Measurements from ENCODE around the gene CTTN.

The CTTN gene

GRCh38 chr11:70432580-70432979 is 34.3 kb downstream of the CTTN start:
- WGBS, result 93% methylated on average over 15 of the region's 15 CpGs
- no peak for DNase-seq
- Histone ChIP-seq H3K36me3 (ENCODE audit: control insufficient read depth in 1 of 2, insufficient read depth in 2 of 2, low read depth in 1 of 2, low read length in 2 of 2) (peaks cover 89 to 97% of the 10 kb centered on the region in 2 experiments), H4K91ac (ENCODE audit: low read length) (no peak overlapping the region), H4K8ac (ENCODE audit: low read length) (no peak overlapping the region), H2AFZ (ENCODE audit: low read depth, low read length) (no peak overlapping the region), H3K9me3 (ENCODE audit: control insufficient read depth, low read length) (no peaks in the 10 kb centered on the region), H3K27ac (ENCODE audit: low read length, poor library complexity, severe bottlenecking) (no peak overlapping the region), H2BK12ac (ENCODE audit: low read length in 2 of 2) (no peak overlapping the region), H3K4me2 (ENCODE audit: low read length, poor library complexity, severe bottlenecking) (no peak overlapping the region), H3K9ac (ENCODE audit: low read length) (no peak overlapping the region), H2BK15ac (ENCODE audit: low read depth, poor library complexity, severe bottlenecking) (no peak overlapping the region), H3K23ac (ENCODE audit: low read length in 2 of 2) (no peak overlapping the region), H3K79me1 (replicated peaks; ENCODE audit: low read length, poor library complexity, severe bottlenecking) (peaks cover 47% of the 10 kb centered on the region), H3K4me1 (ENCODE audit: control insufficient read depth, insufficient read depth, low read depth, low read length) (peaks cover 34% of the 10 kb centered on the region), H2BK5ac (ENCODE audit: low read depth, low read length, poor library complexity, severe bottlenecking) (no peak overlapping the region), H3K18ac (ENCODE audit: low read depth in 1 of 2, low read length in 2 of 2) (no peak overlapping the region), H2AK5ac (ENCODE audit: low read length, severe bottlenecking) (no peak overlapping the region), H3K4me3 (ENCODE audit: insufficient read depth in 1 of 2, low read depth in 1 of 2, low read length in 2 of 2) (no peak overlapping the region), H3K14ac (ENCODE audit: low read length in 2 of 2) (no peak overlapping the region), H2BK120ac (ENCODE audit: low read depth, low read length) (no peak overlapping the region), H3K4ac (ENCODE audit: low read depth in 1 of 2, low read length in 2 of 2) (no peak overlapping the region), H3K27me3 (ENCODE audit: control insufficient read depth in 1 of 2, insufficient read depth in 1 of 2, low read length in 2 of 2) (no peaks in the 10 kb centered on the region)

GRCh38 chr11:70433038-70433437 is 34.7 kb downstream of the CTTN start:
- Histone ChIP-seq H3K9ac (ENCODE audit: low read length) (no peak overlapping the region), H3K27me3 (ENCODE audit: control insufficient read depth in 1 of 2, insufficient read depth in 1 of 2, low read length in 2 of 2) (no peaks in the 10 kb centered on the region), H4K91ac (ENCODE audit: low read length) (peak overlapping the region; percentile 41), H3K4me1 (ENCODE audit: control insufficient read depth, insufficient read depth, low read depth, low read length) (peaks cover 38% of the 10 kb centered on the region), H3K9me3 (ENCODE audit: control insufficient read depth, low read length) (no peaks in the 10 kb centered on the region), H3K36me3 (ENCODE audit: control insufficient read depth in 1 of 2, insufficient read depth in 2 of 2, low read depth in 1 of 2, low read length in 2 of 2) (peaks cover 94 to 98% of the 10 kb centered on the region in 2 experiments), H2BK12ac (ENCODE audit: low read length in 2 of 2) (no peak overlapping the region), H2AFZ (ENCODE audit: low read depth, low read length) (no peak overlapping the region), H2BK120ac (ENCODE audit: low read depth, low read length) (no peak overlapping the region), H3K23ac (ENCODE audit: low read length in 2 of 2) (no peak overlapping the region), H2BK15ac (ENCODE audit: low read depth, poor library complexity, severe bottlenecking) (no peak overlapping the region), H3K4me3 (ENCODE audit: insufficient read depth in 1 of 2, low read depth in 1 of 2, low read length in 2 of 2) (no peak overlapping the region), H3K79me1 (replicated peaks; ENCODE audit: low read length, poor library complexity, severe bottlenecking) (peaks cover 48% of the 10 kb centered on the region), H4K8ac (ENCODE audit: low read length) (no peak overlapping the region), H3K14ac (ENCODE audit: low read length in 2 of 2) (no peak overlapping the region), H3K18ac (ENCODE audit: low read depth in 1 of 2, low read length in 2 of 2) (no peak overlapping the region), H3K4ac (ENCODE audit: low read depth in 1 of 2, low read length in 2 of 2) (no peak overlapping the region), H2AK5ac (ENCODE audit: low read length, severe bottlenecking) (no peak overlapping the region), H3K27ac (ENCODE audit: low read length, poor library complexity, severe bottlenecking) (no peak overlapping the region), H2BK5ac (ENCODE audit: low read depth, low read length, poor library complexity, severe bottlenecking) (no peak overlapping the region), H3K4me2 (ENCODE audit: low read length, poor library complexity, severe bottlenecking) (no peak overlapping the region)
- 96% methylated on average over 20 of the region's 20 CpGs for WGBS
- no peak for DNase-seq

GRCh38 chr11:70433526-70433925 is 35.2 kb downstream of the CTTN start:
- Histone ChIP-seq H2AFZ (ENCODE audit: low read depth, low read length) (no peak overlapping the region), H3K18ac (ENCODE audit: low read depth in 1 of 2, low read length in 2 of 2) (no peak overlapping the region), H3K4ac (ENCODE audit: low read depth in 1 of 2, low read length in 2 of 2) (no peak overlapping the region), H4K91ac (ENCODE audit: low read length) (no peak overlapping the region), H3K27me3 (ENCODE audit: control insufficient read depth in 1 of 2, insufficient read depth in 1 of 2, low read length in 2 of 2) (no peaks in the 10 kb centered on the region), H2BK12ac (ENCODE audit: low read length in 2 of 2) (no peak overlapping the region), H3K4me2 (ENCODE audit: low read length, poor library complexity, severe bottlenecking) (no peak overlapping the region), H2BK5ac (ENCODE audit: low read depth, low read length, poor library complexity, severe bottlenecking) (no peak overlapping the region), H3K27ac (ENCODE audit: low read length, poor library complexity, severe bottlenecking) (no peak overlapping the region), H2AK5ac (ENCODE audit: low read length, severe bottlenecking) (no peak overlapping the region), H3K23ac (ENCODE audit: low read length in 2 of 2) (no peak overlapping the region), H3K4me1 (ENCODE audit: control insufficient read depth, insufficient read depth, low read depth, low read length) (peaks cover 38% of the 10 kb centered on the region), H3K14ac (ENCODE audit: low read length in 2 of 2) (no peak overlapping the region), H3K79me1 (replicated peaks; ENCODE audit: low read length, poor library complexity, severe bottlenecking) (peaks cover 50% of the 10 kb centered on the region), H2BK15ac (ENCODE audit: low read depth, poor library complexity, severe bottlenecking) (no peak overlapping the region), H4K8ac (ENCODE audit: low read length) (no peak overlapping the region), H3K9me3 (ENCODE audit: control insufficient read depth, low read length) (no peaks in the 10 kb centered on the region), H3K4me3 (ENCODE audit: insufficient read depth in 1 of 2, low read depth in 1 of 2, low read length in 2 of 2) (no peak overlapping the region), H3K36me3 (ENCODE audit: control insufficient read depth in 1 of 2, insufficient read depth in 2 of 2, low read depth in 1 of 2, low read length in 2 of 2) (peaks cover 97 to 98% of the 10 kb centered on the region in 2 experiments), H2BK120ac (ENCODE audit: low read depth, low read length) (no peak overlapping the region), H3K9ac (ENCODE audit: low read length) (no peak overlapping the region)
- no peak for DNase-seq
- WGBS, result 97% methylated on average over 12 of the region's 13 CpGs

- H3K4me2 ChIP-seq (ENCODE audit: low read length, poor library complexity, severe bottlenecking), result no peak overlapping the region
- H2BK120ac ChIP-seq (ENCODE audit: low read depth, low read length), result no peak overlapping the region
- no peak overlapping the region for H4K91ac ChIP-seq (ENCODE audit: low read length)
- peaks cover 36% of the 10 kb centered on the region for H3K4me1 ChIP-seq (ENCODE audit: control insufficient read depth, insufficient read depth, low read depth, low read length)
- no peak overlapping the region for H3K23ac ChIP-seq (ENCODE audit: low read length in 2 of 2)
- no peaks in the 10 kb centered on the region for H3K9me3 ChIP-seq (ENCODE audit: control insufficient read depth, low read length)
- no peak overlapping the region for H2BK5ac ChIP-seq (ENCODE audit: low read depth, low read length, poor library complexity, severe bottlenecking)
- H4K8ac ChIP-seq (ENCODE audit: low read length), result no peak overlapping the region
- H3K4me3 ChIP-seq (ENCODE audit: insufficient read depth in 1 of 2, low read depth in 1 of 2, low read length in 2 of 2), result no peak overlapping the region
- peak overlapping the region; percentile 7 for H2AK5ac ChIP-seq (ENCODE audit: low read length, severe bottlenecking)
- H2AFZ ChIP-seq (ENCODE audit: low read depth, low read length), result no peak overlapping the region
- 94% methylated on average over 33 of the region's 36 CpGs for WGBS
- peaks cover 93 to 98% of the 10 kb centered on the region in 2 experiments for H3K36me3 ChIP-seq (ENCODE audit: control insufficient read depth in 1 of 2, insufficient read depth in 2 of 2, low read depth in 1 of 2, low read length in 2 of 2)
- no peak overlapping the region for H3K4ac ChIP-seq (ENCODE audit: low read depth in 1 of 2, low read length in 2 of 2)
- no peaks in the 10 kb centered on the region for H3K27me3 ChIP-seq (ENCODE audit: control insufficient read depth in 1 of 2, insufficient read depth in 1 of 2, low read length in 2 of 2)
- no peak overlapping the region for H3K18ac ChIP-seq (ENCODE audit: low read depth in 1 of 2, low read length in 2 of 2)
- no peak for DNase-seq
- H3K27ac ChIP-seq (ENCODE audit: low read length, poor library complexity, severe bottlenecking), result peak overlapping the region; percentile 9
- H2BK12ac ChIP-seq (ENCODE audit: low read length in 2 of 2), result no peak overlapping the region
- H3K79me1 ChIP-seq (replicated peaks; ENCODE audit: low read length, poor library complexity, severe bottlenecking), result peaks cover 45% of the 10 kb centered on the region
- H3K9ac ChIP-seq (ENCODE audit: low read length), result no peak overlapping the region
- no peak overlapping the region for H2BK15ac ChIP-seq (ENCODE audit: low read depth, poor library complexity, severe bottlenecking)
- no peak overlapping the region for H3K14ac ChIP-seq (ENCODE audit: low read length in 2 of 2)
Measured at GRCh38 chr11:70433966-70434812, 35.9 kb downstream of the CTTN start.

Data from mesenchymal stem cell (in vitro differentiated cells and primary cell).